Uterus (tissue), 4 donors: ENCODE results near the gene LLGL2. TPM values are rescaled to one million over a fixed set of nuclear protein-coding genes. Genes with fewer than 3 reads are reported as not detected.

ENCODE experiments used
- DNase-seq, 2 donors: peaks; one replicate each; pipeline ENCODE4 v3.0.0-alpha.2; 2019 to 2020
- H3K27ac ChIP-seq, 2 donors: fragments of 200-600 bp; sonication (generic); 1 replicate in 1 of 2; 2 replicates in 1 of 2; pipeline ENCODE4 v1.5.1; 2016 to 2018
- H3K27me3 ChIP-seq, 2 donors: fragments of 200-600 bp; sonication (generic); one replicate each; pipeline ENCODE4 v1.5.1; 2018 to 2019; ENCODE audit warnings: control low read depth in 1 of 2
- H3K36me3 ChIP-seq, 2 donors: fragments of 200-600 bp; sonication (generic); one replicate each; pipeline ENCODE4 v1.5.1; 2019; ENCODE audit warnings: control low read depth in 1 of 2
- H3K4me1 ChIP-seq, 2 donors: fragments of 200-600 bp; sonication (generic); one replicate each; pipeline ENCODE4 v1.5.1; 2018 to 2019; ENCODE audit warnings: control low read depth in 1 of 2
- H3K4me3 ChIP-seq, 2 donors: fragments of 200-600 bp; sonication (generic); 1 replicate in 1 of 2; 2 replicates in 1 of 2; pipeline ENCODE4 v1.5.1; 2018 to 2019; ENCODE audit warnings: mild to moderate bottlenecking in 1 of 2
- H3K9me3 ChIP-seq, 2 donors: fragments of 200-600 bp; sonication (generic); one replicate each; pipeline ENCODE4 v1.5.1; 2019; ENCODE audit warnings: control low read depth in 1 of 2
- CTCF ChIP-seq, 4 experiments: fragments of 200-600 bp in 2 of 4; fragments of 450-650 bp in 2 of 4; sonication (generic) in 2 of 4; IDR thresholded peaks; one replicate each; pipeline ENCODE4 v1.5.1; 2016 to 2019; ENCODE audit warnings: antibody characterized with exemption in 4 of 4, mild to moderate bottlenecking in 2 of 4, moderate library complexity in 1 of 4
- POLR2A ChIP-seq, 2 donors: fragments of 450-650 bp; IDR thresholded peaks; one replicate each; pipeline ENCODE4 v1.6.1; 2016; ENCODE audit warnings: antibody characterized with exemption in 2 of 2, mild to moderate bottlenecking in 1 of 2, moderate library complexity in 1 of 2
- intact Hi-C: fragments of 100-400 bp; cut with DNase I; formaldehyde crosslinking; loops from one replicate; pipeline ENCODE4 v1.15.1; 2023; ENCODE audit warnings: low total_unique reads
- total RNA-seq, 4 donors: library from RNA; depleted of rRNA in 3 of 4; stranded (reverse); fragments of >200 nt in 3 of 4; gene quantifications; one replicate each; pipeline versions ENCODE4 v1.1.0 to v1.2.4, GENCODE V29; 2014 to 2023
- donor health status: DM: yes; HTN: yes; CAD: no.

The LLGL2 gene
- total RNA-seq, 4 donors from 2014 or later, result 3.1 to 31.9 (median 14.0) TPM

- no peak overlapping the region for H3K4me3 ChIP-seq
- no peaks in the 10 kb centered on the region for H3K27me3 ChIP-seq
- H3K9me3 ChIP-seq, result no peaks in the 10 kb centered on the region
- TF ChIP-seq CTCF (IDR thresholded peaks at IDR 0.05), result no peak
- no peak overlapping the region for H3K27ac ChIP-seq
- H3K4me1 ChIP-seq, result no peaks in the 10 kb centered on the region
- no peak for DNase-seq
- intact Hi-C loops, result no loop called here
- no peaks in the 10 kb centered on the region for H3K36me3 ChIP-seq
Observed at GRCh38 chr17:75486151-75486550, 39.3 kb upstream of the LLGL2 start.

- Histone ChIP-seq H3K9me3 (no peaks in the 10 kb centered on the region), H3K4me1 (no peaks in the 10 kb centered on the region), H3K4me3 (no peak overlapping the region), H3K27ac (no peak overlapping the region), H3K36me3 (no peaks in the 10 kb centered on the region), H3K27me3 (no peaks in the 10 kb centered on the region)
- intact Hi-C loops, result no loop called here
- TF ChIP-seq CTCF (IDR thresholded peaks at IDR 0.05), result no peak
- TF ChIP-seq POLR2A (IDR thresholded peaks at IDR 0.05), result no peak
- no peak for DNase-seq
Observed at GRCh38 chr17:75486951-75487350, 38.5 kb upstream of the LLGL2 start.

- intact Hi-C loops, result no loop called here
- H3K4me3 ChIP-seq, result no peak overlapping the region
- H3K36me3 ChIP-seq, result no peaks in the 10 kb centered on the region
- H3K4me1 ChIP-seq, result no peaks in the 10 kb centered on the region
- no peak for DNase-seq
- no peak for TF ChIP-seq CTCF (IDR thresholded peaks at IDR 0.05)
- no peak for TF ChIP-seq POLR2A (IDR thresholded peaks at IDR 0.05)
- H3K27ac ChIP-seq, result no peak overlapping the region
- no peaks in the 10 kb centered on the region for H3K9me3 ChIP-seq
- H3K27me3 ChIP-seq, result no peaks in the 10 kb centered on the region
Observed at GRCh38 chr17:75487351-75488070, 38.0 kb upstream of the LLGL2 start.

- Histone ChIP-seq H3K27me3 (no peaks in the 10 kb centered on the region), H3K36me3 (no peaks in the 10 kb centered on the region), H3K4me3 (no peak overlapping the region), H3K4me1 (no peaks in the 10 kb centered on the region), H3K9me3 (no peaks in the 10 kb centered on the region), H3K27ac (no peak overlapping the region)
- intact Hi-C loops, result no loop called here
- TF ChIP-seq CTCF (IDR thresholded peaks at IDR 0.05), result no peak
- no peak for TF ChIP-seq POLR2A (IDR thresholded peaks at IDR 0.05)
- no peak for DNase-seq
Observed at GRCh38 chr17:75488693-75489510, 36.6 kb upstream of the LLGL2 start.

- TF ChIP-seq POLR2A (IDR thresholded peaks at IDR 0.05) (no peak), CTCF (IDR thresholded peaks at IDR 0.05) (no peak)
- DNase-seq, result no peak
- intact Hi-C loops, result no loop called here
- H3K36me3 ChIP-seq, result no peaks in the 10 kb centered on the region
- no peaks in the 10 kb centered on the region for H3K27me3 ChIP-seq
- no peaks in the 10 kb centered on the region for H3K9me3 ChIP-seq
- no peaks in the 10 kb centered on the region for H3K4me1 ChIP-seq
- H3K27ac ChIP-seq, result no peak overlapping the region
- no peak overlapping the region for H3K4me3 ChIP-seq
Observed at GRCh38 chr17:75489511-75489955, 36.0 kb upstream of the LLGL2 start.
